HG03039 (cell line): Measurements from ENCODE around the gene B3GLCT.
A peak's percentile ranks its signal among the peaks of the same experiment; 100 is the strongest.
"Not testable (repeated sequence)": the region's sequence is repeated elsewhere in the genome, so short reads cannot be mapped to it uniquely, and the experiment has no call there.

Source experiments
- ATAC-seq: cut with Tn5 transposase; IDR thresholded peaks from one replicate; pipeline ENCODE4 v1.9.1; 2021; ENCODE audit warnings: mild to moderate bottlenecking, moderate library complexity; ENCODE audit not compliant: unreplicated experiment

The B3GLCT gene

DNA sequence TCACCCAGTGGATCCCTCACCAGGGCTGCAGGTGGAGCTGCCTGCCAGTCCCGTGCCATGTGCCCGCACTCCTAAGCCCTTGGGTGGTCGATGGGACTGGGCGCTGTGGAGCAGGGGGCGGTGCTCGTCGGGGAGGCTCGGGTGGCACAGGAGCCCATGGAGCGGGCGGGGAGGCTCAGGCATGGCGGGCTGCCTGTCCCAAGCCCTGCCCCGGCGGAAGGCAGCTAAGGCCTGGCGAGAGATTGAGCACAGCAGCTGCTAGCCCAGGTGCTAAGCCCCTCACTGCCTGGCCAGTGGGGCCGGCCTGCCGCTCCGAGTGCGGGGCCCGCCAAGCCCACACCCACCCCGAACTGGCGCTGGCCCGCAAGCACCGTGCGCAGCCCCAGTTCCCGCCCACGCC, 16.8 kb upstream of the B3GLCT start:
- no peak for ATAC-seq

- ATAC-seq: no peak
Measured at GRCh38 chr13:31184451-31184850, 15.3 kb upstream of the B3GLCT start.

- no peak for ATAC-seq
Measured at GRCh38 chr13:31184981-31185645, 14.7 kb upstream of the B3GLCT start.

DNA sequence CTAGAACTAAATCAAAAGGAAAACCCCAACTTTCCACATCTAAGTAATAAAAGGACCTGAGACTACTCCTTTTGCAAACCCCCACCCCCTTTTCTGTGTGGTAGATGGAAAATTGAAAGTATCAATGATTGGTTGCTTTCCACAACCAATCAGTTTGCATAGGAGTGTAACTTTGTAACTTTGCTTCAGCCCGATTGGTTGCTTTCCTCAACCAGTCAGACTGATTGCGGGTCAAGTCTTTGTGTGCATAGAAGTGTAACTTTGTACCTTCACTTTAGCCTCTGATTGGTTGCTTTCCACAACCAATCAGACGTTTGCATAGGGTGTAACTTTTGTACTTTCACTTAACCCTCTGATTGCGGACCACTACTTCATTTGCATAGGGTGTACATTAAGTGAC, 8.0 kb upstream of the B3GLCT start:
- no peak for ATAC-seq

- no peak for ATAC-seq
Measured at GRCh38 chr13:31192306-31192705, 7.5 kb upstream of the B3GLCT start.

DNA sequence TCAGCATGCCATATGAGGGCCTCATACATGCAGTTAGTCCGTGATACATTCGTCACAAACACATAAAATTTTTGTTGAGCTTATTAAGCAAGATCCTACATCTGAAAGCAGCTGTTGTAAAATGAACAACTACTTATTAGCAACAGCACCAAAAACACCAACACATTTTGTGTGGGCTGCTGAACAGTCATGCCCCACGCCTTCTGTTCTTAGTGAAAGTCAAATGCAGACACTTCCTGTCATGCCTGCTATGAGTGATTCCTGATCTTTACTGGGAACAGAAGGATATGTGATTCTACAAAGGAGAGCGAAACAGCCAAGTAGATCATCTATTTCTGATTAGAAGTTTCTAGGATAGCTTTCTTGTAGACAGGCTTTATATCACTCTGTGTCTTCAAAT, 4.2 kb upstream of the B3GLCT start:
- ATAC-seq: no peak

- no peak for ATAC-seq
Measured at GRCh38 chr13:31196992-31197391, 2.8 kb upstream of the B3GLCT start.

DNA sequence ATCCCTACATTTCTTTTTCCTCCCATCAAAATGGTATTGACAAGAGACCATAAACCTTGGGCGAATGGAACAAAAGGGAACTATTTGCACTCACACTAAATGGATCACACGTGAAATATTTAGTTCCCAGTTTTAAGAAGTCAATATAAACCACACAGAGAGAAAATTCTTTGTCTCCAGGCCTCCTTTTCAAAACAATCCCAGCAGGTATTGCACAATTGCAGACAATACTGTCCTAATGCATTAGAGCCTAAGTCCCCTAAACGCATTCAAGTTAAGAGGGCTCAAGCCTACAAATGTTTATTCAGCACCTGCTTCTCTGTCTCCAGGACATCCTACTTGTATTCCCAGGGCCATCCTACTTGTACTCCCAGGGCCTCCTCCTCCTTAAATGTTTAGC, 1.3 kb upstream of the B3GLCT start:
- no peak for ATAC-seq

DNA sequence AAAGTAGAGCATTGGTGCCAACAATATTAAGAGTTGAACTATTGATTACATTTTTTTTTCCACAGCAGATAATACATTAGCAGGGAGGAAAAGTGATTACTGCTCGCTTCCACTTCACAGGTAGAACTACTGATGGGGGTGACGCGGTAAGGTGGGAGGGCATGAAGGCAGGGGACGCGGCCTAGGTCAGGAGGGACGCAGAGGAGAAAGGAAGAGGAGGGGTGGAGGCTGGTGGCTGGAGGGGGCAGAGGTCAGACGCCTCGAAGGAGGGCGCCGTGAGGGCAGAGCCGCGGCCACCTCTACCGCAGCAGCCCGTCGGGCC, 287 bp upstream of the B3GLCT start:
- no peak for ATAC-seq

- ATAC-seq: peak; percentile 11
Measured at GRCh38 chr13:31200637-31200971, 829 bp downstream of the B3GLCT start.

- ATAC-seq: no peak
Measured at GRCh38 chr13:31201341-31202031, 1.7 kb downstream of the B3GLCT start.

DNA sequence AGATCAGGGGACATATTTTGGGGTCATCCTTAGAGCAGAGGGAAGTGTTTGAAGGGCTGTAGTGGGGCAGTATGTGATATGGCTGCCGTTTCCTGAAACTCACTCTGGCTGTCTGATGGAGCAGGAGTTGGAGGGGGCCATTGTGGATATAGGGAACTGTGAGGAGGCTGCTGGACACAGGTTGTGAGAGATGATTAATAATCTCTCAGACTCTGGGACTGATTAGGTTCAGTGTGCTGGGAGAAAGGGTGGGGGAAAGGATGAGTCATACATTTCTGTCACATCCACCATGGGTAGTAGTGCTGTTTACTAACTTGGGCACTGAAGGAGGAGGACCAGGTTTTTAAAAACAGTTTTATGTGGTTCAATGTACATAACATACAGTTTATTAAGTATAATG, 4.8 kb downstream of the B3GLCT start:
- no peak for ATAC-seq

DNA sequence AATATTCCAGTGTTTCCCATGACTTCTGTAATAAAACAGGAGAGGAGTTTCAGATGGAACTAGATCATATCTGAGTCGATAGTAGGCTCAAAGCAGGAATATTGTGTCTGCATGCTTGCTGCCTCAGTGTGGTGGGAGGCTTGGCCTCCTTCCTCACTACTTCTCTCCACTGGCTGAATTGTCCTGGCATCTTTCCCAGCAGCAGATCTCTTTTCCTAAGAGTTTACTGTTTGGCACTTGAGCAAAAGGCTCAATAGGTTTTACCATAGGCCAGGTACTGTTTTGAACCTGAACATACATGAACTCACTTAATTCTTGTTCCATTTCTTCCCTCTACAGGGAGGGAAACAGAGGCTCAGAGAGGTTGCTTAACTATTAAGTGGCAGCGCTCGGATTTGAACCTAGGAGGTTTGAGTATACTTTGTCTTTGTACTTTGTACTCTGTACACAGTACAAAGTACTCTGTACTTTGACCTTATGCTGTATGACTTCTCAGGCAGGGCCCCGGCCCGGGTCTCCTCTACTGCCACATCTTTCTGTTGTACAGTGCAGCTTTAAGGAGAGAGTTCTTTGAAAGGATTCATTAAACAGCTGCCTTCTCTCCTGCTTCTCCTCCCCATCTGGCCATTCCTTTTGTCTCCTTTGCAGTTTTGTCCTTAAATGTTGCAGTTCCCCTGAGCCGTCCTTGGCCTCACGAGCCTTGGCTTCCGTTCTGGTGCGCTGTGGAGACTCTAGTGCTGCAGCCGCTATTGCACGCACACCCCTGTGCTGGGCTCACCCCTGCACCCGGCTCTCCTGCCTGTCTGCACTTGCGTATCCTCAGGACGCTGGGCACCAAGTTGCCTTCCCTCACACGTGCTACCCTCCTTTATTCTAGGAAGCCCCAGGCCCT, 8.1 kb downstream of the B3GLCT start:
- no peak for ATAC-seq

DNA sequence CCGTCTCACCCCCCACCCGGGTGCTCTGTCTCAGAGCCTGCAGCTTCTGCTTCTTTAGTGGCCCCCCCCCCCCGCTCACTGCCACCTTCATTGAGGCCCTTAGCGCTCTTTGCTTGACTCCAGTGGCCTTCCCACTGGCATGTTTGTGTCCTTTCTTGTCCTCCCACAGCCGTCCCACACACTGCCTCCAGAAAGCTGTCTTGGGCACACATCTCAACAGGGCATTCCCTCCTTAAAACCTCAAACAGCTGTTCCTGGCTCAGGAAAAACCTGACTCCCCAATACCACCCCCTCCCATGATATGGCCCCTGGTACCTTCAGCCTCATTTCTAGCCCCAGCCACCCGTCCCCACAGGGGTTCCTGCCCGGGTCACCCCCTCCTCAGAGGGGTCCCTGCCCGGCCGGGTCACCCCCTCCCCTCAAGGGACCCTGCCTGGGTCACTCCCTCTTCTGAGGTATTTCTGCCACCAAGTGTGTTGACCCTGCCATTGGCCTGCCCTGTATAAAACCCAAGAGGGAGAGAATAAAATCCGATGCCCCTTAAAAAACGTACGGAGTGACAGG, 8.9 kb downstream of the B3GLCT start:
- ATAC-seq: no peak

DNA sequence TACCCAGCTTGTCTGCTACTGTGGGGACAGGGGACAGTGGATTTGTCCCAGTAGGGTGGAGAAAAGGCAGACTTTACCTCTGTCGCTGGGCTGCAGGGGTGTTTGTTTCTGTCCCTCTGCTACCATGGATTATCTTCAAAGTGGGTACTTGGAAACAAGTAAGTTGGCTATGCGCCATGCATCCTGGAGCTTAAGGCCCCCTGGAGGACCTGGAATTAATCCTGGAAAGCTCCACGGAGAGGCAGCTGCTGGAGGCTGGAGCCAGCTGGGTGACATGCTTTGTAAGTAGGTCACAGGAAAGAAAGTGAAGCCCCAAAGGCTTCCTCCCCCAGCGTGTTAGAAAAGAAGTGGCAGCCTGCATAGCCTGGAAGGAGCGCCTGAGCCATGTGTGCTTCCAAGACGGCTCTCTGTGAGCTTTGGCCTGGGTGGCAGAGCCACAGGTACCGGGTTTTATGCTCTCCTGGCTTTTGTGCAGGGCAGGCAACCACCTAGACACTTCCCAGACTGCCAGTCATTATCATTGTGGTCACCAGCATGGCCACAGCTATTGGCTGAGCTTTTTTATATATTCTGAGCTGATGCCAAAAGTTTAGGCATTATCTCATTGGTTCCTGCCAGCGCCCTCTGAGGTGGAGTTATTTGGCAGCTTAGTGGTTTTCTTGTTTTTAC, 9.5 kb downstream of the B3GLCT start:
- no peak for ATAC-seq

DNA sequence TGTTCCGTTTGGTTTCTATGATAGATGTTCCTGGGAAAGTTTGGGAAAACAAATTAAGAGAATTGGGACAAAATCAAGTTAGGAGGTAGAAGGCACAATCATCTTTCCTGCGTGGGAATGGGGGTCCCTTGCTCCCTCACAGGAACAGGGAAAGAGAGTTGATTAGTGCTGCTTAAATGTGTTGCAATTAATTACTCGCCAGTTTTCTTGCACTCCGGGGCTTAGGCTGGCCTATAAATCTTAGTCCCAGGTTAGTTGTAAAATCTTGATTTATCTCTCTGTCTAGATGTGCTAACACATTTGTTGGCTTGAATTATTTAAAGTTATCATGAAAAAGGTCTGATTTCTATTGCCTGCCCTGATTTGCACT, 10.1 kb downstream of the B3GLCT start:
- ATAC-seq: no peak

GRCh38 chr13:31213651-31214289, 14.0 kb downstream of the B3GLCT start:
- ATAC-seq: no peak

DNA sequence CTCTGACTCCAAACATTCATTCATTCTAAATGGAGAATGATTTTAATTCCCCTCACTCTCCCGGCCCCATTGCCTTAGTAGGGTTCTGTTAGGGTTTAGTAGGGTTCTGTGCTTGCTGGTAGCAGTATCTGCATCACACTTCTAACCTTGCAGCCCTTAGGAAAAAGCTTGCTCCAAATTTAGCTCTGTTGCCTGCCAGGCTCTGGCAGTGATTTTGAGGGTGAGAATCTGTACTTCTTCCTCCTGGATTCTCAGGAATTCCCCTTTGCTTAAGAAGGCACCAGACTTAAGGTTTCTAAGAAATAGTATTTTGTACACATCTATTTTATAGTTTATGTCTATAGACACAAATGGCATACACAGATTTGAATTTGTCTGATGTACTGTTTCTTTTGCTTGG, 14.7 kb downstream of the B3GLCT start:
- ATAC-seq: no peak

- ATAC-seq: not testable (repeated sequence)
Measured at GRCh38 chr13:31216916-31217315, 17.1 kb downstream of the B3GLCT start.

- ATAC-seq: no peak
Measured at GRCh38 chr13:31219909-31220598, 20.3 kb downstream of the B3GLCT start.
